MM.1S (cell line): ENCODE data around the gene DDX5.

Experiments used
- EZH2 ChIP-seq: fragments of 300-600 bp; sonication (generic); optimal IDR thresholded peaks from 2 replicates; pipeline ENCODE3; 2017; ENCODE audit warnings: low read depth, mild to moderate bottlenecking, antibody characterized with exemption, low read length, mixed read lengths
- EZH2phosphoT487 ChIP-seq: fragments of 300-600 bp; sonication (generic); IDR thresholded peaks from 2 replicates; pipeline ENCODE4 v1.6.1; 2018; ENCODE audit warnings: antibody characterized with exemption, low read length
- TF ChIP-seq, protein P1 (sequence below): fragments of 300-600 bp; sonication (generic); IDR thresholded peaks from 2 replicates; pipeline ENCODE4 v1.5.1; 2016; ENCODE audit warnings: antibody characterized with exemption, low read length, mixed read lengths

DNA sequence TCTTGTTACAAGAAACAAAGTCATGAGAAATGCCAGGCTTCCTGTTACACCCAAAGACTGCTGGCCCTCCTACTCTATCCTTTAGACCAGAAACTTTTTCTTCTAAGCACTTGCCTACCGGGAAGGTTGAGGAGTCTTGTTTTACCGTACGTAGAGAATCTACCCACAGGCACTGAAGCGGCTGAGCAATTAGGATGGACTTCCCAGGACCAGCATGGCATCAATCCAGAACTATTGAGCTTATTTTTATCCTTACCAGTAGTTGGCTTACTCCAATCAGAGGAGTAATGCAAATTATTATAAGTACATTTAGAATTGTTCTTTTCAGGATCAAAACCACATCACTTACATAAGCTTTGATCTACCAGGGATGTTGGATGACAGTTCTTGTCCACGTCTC lies 26.3 kb upstream of the DDX5 start:
- no peak for TF ChIP-seq EZH2
- TF ChIP-seq, protein P1, sequence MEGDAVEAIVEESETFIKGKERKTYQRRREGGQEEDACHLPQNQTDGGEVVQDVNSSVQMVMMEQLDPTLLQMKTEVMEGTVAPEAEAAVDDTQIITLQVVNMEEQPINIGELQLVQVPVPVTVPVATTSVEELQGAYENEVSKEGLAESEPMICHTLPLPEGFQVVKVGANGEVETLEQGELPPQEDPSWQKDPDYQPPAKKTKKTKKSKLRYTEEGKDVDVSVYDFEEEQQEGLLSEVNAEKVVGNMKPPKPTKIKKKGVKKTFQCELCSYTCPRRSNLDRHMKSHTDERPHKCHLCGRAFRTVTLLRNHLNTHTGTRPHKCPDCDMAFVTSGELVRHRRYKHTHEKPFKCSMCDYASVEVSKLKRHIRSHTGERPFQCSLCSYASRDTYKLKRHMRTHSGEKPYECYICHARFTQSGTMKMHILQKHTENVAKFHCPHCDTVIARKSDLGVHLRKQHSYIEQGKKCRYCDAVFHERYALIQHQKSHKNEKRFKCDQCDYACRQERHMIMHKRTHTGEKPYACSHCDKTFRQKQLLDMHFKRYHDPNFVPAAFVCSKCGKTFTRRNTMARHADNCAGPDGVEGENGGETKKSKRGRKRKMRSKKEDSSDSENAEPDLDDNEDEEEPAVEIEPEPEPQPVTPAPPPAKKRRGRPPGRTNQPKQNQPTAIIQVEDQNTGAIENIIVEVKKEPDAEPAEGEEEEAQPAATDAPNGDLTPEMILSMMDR = no peak
- no peak for TF ChIP-seq EZH2phosphoT487
